Large intestine (tissue), 12 donors: ENCODE data around the gene PGAP1. TPM values are rescaled to one million over a fixed set of nuclear protein-coding genes. Genes with fewer than 3 reads are reported as not detected.

Experiments
- DNase-seq, 2 donors: peaks; one replicate each; pipeline versions ENCODE4 v3.0.0 to v3.0.0-alpha.2; 2013
- H3K27ac ChIP-seq: one replicate; pipeline ENCODE4 v1.5.1; 2013; ENCODE audit warnings: low read length
- H3K27me3 ChIP-seq: 2 replicates; pipeline ENCODE4 v1.6.1; 2013; ENCODE audit warnings: low read length; ENCODE audit not compliant: control insufficient read depth, insufficient read depth
- H3K36me3 ChIP-seq: 2 replicates; pipeline ENCODE4 v1.6.1; 2013; ENCODE audit warnings: low read length; ENCODE audit not compliant: control insufficient read depth, insufficient read depth
- H3K4me1 ChIP-seq: one replicate; pipeline ENCODE4 v1.6.1; 2013; ENCODE audit warnings: low read length; ENCODE audit not compliant: control insufficient read depth, insufficient read depth
- H3K4me3 ChIP-seq: one replicate; pipeline ENCODE4 v1.5.1; 2013; ENCODE audit warnings: low read length
- H3K9me3 ChIP-seq: one replicate; pipeline ENCODE4 v1.6.1; 2013; ENCODE audit warnings: mild to moderate bottlenecking, low read depth, low read length, moderate library complexity; ENCODE audit not compliant: control insufficient read depth
- WGBS: methylation state at CpG from one replicate; pipeline ENCODE4 v1.1.5; 2013; ENCODE audit warnings: low lambda C conversion rate; ENCODE audit not compliant: insufficient coverage; 5-methylcytosine and 5-hydroxymethylcytosine counted together
- long read RNA-seq, 11 donors: transcript quantifications; one replicate each; lab custom pipeline, GENCODE V29; 2026
- polyA plus RNA-seq: library from polyadenylated mRNA; unstranded; fragments of 120-200 nt; gene quantifications from one replicate; pipeline ENCODE4 v1.2.1, GENCODE V29; 2013

The PGAP1 gene, protein sequence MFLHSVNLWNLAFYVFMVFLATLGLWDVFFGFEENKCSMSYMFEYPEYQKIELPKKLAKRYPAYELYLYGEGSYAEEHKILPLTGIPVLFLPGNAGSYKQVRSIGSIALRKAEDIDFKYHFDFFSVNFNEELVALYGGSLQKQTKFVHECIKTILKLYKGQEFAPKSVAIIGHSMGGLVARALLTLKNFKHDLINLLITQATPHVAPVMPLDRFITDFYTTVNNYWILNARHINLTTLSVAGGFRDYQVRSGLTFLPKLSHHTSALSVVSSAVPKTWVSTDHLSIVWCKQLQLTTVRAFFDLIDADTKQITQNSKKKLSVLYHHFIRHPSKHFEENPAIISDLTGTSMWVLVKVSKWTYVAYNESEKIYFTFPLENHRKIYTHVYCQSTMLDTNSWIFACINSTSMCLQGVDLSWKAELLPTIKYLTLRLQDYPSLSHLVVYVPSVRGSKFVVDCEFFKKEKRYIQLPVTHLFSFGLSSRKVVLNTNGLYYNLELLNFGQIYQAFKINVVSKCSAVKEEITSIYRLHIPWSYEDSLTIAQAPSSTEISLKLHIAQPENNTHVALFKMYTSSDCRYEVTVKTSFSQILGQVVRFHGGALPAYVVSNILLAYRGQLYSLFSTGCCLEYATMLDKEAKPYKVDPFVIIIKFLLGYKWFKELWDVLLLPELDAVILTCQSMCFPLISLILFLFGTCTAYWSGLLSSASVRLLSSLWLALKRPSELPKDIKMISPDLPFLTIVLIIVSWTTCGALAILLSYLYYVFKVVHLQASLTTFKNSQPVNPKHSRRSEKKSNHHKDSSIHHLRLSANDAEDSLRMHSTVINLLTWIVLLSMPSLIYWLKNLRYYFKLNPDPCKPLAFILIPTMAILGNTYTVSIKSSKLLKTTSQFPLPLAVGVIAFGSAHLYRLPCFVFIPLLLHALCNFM
- polyA plus RNA-seq: 15.1 TPM
- long read RNA-seq, donor 1, full-length matches to known transcripts: 2 of 2 reads
- long read RNA-seq, donor 1, partial matches to known transcripts: 0 of 2 reads
- long read RNA-seq, donor 1, other reads (novel, unspliced or antisense): 0 of 2 reads
- long read RNA-seq, donor 2, partial matches to known transcripts: 5 of 5 reads
- long read RNA-seq, donor 2, other reads (novel, unspliced or antisense): 0 of 5 reads
- long read RNA-seq, donor 3: 0 reads
- long read RNA-seq, donor 4: 0 reads
- long read RNA-seq, donor 5, full-length matches to known transcripts: 1 of 1 reads
- long read RNA-seq, donor 5, partial matches to known transcripts: 0 of 1 reads
- long read RNA-seq, donor 5, other reads (novel, unspliced or antisense): 0 of 1 reads
- long read RNA-seq, donor 6: 0 reads
- long read RNA-seq, donor 7: 0 reads
- long read RNA-seq, donor 8, full-length matches to known transcripts: 1 of 1 reads
- long read RNA-seq, donor 8, partial matches to known transcripts: 0 of 1 reads
- long read RNA-seq, donor 8, other reads (novel, unspliced or antisense): 0 of 1 reads
- long read RNA-seq, donor 9, full-length matches to known transcripts: 1 of 1 reads
- long read RNA-seq, donor 9, partial matches to known transcripts: 0 of 1 reads
- long read RNA-seq, donor 9, other reads (novel, unspliced or antisense): 0 of 1 reads
- long read RNA-seq, donor 10, full-length matches to known transcripts: 1 of 1 reads
- long read RNA-seq, donor 10, partial matches to known transcripts: 0 of 1 reads
- long read RNA-seq, donor 10, other reads (novel, unspliced or antisense): 0 of 1 reads
- long read RNA-seq, donor 11: 0 reads

DNA sequence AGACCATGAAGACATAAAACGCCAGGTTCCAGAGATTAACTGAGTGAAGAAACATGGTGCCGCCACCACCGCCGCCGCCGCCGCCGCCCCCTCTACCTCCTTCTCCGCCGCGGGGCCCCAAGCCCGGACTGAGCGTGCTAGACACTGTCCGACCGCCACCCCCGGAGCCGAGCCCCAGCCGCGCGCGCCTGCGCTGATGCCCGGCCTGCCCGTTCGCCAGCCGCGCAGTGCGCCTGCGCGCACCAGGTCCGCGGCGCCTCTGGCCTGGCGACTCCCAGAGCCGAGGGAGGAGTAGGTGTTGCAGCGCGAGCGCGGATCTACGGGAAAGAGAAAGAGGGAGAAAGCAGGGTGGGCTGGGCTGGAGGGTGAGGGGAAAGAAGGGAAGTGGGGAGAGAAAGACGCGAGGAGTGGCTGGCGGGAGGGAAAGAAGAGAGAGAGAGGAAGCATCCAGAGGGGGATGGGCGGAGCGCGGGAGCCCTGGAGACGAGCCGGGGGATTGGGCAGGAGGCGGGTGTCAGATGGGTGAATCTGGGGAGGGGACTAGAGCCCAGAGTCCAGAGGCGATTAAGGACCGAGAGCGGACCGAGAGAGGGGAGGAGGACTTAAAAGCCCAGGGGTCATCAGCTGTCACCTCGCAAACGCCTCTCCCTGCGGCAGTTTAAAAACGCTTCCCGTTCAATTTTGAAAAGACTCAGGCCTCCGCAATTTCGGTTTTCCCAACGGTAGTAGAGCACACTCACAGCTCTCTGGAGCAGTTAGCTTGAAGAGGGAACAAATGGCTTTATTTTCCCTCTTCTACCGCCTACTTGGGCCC, at the start of gene PGAP1:
Gene PGAP1, minus strand, starts transcription at position 146 of the 814 bp plus-strand sequence. Its CDS starts 91 bp downstream, at position 55.
- peak within 1 kb of the TSS; percentile 92 for H3K27ac ChIP-seq
- 0% methylated on average over 10 of the region's 62 CpGs for WGBS
- no peaks in the 10 kb centered on the region for H3K4me1 ChIP-seq
- H3K27me3 ChIP-seq: no peaks in the 10 kb centered on the region
- no peaks in the 10 kb centered on the region for H3K9me3 ChIP-seq
- DNase-seq: peak; percentile 94 to 95
- no peaks in the 10 kb centered on the region for H3K36me3 ChIP-seq
- H3K4me3 ChIP-seq: peak within 1 kb of the TSS; percentile 94

DNA sequence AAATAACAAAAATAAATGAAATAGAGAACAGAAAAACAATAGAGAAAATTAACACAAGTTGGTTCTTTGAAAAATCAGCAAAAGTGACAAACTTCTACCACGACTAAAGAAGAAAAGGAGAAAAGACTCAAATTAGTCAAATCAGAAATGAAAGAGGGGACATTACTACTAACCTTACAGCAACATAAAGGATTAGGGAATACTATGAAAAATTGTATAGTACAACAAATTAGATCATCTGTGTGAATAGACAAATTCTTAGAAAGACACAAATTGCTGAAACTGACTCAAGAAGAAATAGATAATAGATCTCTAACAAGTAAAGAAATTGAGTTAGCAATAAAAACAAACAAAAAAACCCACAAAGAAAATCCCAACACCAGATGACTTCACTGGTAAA, 48.5 kb upstream of the PGAP1 start:
- Histone ChIP-seq H3K9me3 (no peaks in the 10 kb centered on the region), H3K27ac (no peak overlapping the region), H3K4me1 (no peaks in the 10 kb centered on the region), H3K27me3 (no peaks in the 10 kb centered on the region), H3K4me3 (no peak overlapping the region), H3K36me3 (no peaks in the 10 kb centered on the region)
- 100% methylated on average over 1 of the region's 1 CpG for WGBS
- no peak for DNase-seq

DNA sequence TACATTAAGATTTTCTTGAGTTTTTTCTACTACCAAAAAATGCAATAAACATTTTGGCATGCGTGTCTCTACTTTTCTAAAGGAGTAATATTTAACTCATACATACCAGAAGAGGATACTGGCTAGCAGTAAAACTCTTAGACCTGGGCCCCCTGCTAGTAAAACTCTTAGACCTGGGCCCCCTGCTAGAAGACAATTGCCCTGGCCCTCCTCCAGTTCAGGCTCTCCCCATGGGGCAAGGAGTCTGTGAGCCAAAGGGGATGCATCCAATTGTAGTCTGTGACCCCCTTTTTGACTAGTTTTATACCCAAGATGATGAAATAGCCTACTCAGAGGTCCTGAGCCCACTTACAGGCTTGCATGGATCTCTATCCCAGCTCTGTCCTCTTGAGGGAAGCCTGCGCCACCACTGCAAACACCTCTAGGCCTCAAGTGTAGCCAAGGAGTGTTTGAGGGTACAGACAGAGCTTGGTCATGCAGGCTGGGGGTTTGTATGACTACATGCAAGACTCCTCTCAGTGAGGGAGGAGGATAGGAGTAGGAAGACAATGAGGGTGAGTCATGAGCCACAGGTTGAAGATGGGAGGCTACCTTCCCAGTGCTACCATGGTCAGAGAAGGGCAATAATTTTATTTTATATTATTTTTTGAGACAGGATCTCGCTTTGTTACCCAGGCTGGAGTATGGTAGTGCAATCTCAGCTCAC, 45.2 kb upstream of the PGAP1 start:
- no peak for DNase-seq
- no CpG with 5 or more reads among the region's 3 CpGs for WGBS
- peaks cover 5% of the 10 kb centered on the region for H3K4me1 ChIP-seq

DNA sequence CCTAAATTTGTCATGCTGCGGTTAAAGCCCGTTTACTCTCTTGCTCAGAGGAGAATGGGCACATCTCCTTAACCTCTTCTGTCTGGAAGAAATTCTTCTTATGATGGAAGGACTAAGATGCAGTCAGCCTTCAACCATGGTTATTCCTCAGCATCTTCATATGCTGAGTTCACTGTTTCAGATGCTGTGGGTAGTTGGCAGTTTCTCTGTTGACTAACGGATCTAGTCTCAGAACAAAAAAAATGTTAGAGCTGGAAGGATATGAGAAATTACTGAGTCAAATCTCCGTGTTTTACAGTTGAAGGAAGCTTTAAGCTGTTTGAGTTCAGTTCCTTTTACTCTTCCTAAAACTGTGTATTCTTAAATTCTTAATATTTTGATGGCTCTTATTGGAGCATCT, 43.6 kb upstream of the PGAP1 start:
- WGBS: 80% methylated on average over 1 of the region's 4 CpGs
- Histone ChIP-seq H3K9me3 (peaks cover 4% of the 10 kb centered on the region), H3K4me3 (no peak overlapping the region), H3K27ac (no peak overlapping the region), H3K27me3 (no peaks in the 10 kb centered on the region), H3K36me3 (no peaks in the 10 kb centered on the region), H3K4me1 (peaks cover 11% of the 10 kb centered on the region)
- DNase-seq: no peak

More for the DNA sequence above, 45.2 kb upstream of the PGAP1 start:
- H3K36me3 ChIP-seq: no peaks in the 10 kb centered on the region
- no peaks in the 10 kb centered on the region for H3K27me3 ChIP-seq
- H3K9me3 ChIP-seq: peaks cover 4% of the 10 kb centered on the region
- no peak overlapping the region for H3K27ac ChIP-seq
- no peak overlapping the region for H3K4me3 ChIP-seq

DNA sequence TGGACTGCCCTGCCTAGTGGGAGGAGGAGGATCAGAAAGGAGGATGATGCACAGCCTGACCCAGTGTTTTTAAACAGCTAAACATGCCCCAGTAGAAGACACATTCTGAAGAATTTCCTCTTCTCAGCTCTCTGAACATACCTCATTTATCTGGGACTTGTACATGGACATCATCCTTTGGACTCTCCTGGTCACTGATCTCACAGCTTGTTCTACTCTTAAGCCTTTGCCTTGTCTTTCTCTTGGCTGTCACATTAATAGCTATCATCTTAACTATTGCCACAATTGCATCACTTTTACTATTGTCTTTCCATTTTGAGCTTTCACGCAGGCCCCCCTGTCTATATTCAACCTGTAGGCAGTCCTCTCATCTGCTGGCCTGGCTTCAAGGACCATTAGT, 42.0 kb upstream of the PGAP1 start:
- H3K27me3 ChIP-seq: no peaks in the 10 kb centered on the region
- peaks cover 4% of the 10 kb centered on the region for H3K9me3 ChIP-seq
- DNase-seq: peak; percentile 49 to 67

DNA sequence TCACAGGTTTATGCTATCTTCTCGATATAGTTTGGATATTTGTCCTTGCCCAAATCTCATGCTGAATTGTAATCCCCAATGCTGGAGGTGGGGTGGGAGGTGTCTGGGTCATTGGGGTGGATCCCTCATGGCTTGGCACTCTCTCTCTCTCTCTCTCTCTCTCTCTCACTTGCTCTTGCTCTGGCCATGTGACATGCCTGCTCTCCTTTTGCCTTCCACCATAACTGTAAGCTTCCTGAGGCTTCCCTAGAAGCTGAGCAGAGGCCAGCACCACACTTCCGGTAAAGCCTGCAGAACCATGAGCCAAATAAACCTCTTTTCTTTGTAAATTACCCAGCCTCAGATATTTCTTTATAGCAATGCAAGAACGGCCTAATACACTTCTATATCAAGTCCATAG, 41.3 kb upstream of the PGAP1 start:
- 100% methylated on average over 1 of the region's 3 CpGs for WGBS
- no peak overlapping the region for H3K27ac ChIP-seq
- H3K4me3 ChIP-seq: no peak overlapping the region
- H3K4me1 ChIP-seq: peaks cover 11% of the 10 kb centered on the region
- peaks cover 4% of the 10 kb centered on the region for H3K9me3 ChIP-seq
- DNase-seq: no peak
- no peaks in the 10 kb centered on the region for H3K36me3 ChIP-seq
- H3K27me3 ChIP-seq: no peaks in the 10 kb centered on the region

More for the DNA sequence above, 42.0 kb upstream of the PGAP1 start:
- H3K4me3 ChIP-seq: no peak overlapping the region
- peak overlapping the region; percentile 39 for H3K27ac ChIP-seq
- no CpG with 5 or more reads among the region's 1 CpG for WGBS
- H3K36me3 ChIP-seq: no peaks in the 10 kb centered on the region
- peaks cover 11% of the 10 kb centered on the region for H3K4me1 ChIP-seq

DNA sequence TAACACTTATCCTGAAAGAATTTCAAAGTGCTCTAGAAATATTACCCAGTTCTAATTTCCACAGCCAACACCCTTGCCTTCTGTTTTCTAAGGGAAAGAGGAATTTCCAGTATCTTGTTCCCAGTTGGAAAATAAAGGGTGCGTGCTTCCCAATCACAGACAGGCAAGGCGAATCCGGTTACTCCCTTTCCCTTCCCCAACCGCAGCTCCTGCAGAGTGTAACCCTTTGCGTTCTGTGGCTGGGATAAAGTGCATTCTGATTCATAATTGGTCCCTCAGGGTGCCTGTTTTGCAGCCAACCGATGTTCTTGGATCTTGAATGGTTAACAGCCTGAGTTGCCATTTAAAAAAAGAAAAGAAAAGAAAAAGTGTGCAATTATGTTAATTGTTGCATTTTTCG, 40.6 kb upstream of the PGAP1 start:
- Histone ChIP-seq H3K4me3 (peak overlapping the region; percentile 1), H3K27me3 (no peaks in the 10 kb centered on the region), H3K27ac (no peak overlapping the region), H3K9me3 (peaks cover 4% of the 10 kb centered on the region), H3K4me1 (peaks cover 11% of the 10 kb centered on the region), H3K36me3 (no peaks in the 10 kb centered on the region)
- 0% methylated on average over 1 of the region's 7 CpGs for WGBS
- no peak for DNase-seq

DNA sequence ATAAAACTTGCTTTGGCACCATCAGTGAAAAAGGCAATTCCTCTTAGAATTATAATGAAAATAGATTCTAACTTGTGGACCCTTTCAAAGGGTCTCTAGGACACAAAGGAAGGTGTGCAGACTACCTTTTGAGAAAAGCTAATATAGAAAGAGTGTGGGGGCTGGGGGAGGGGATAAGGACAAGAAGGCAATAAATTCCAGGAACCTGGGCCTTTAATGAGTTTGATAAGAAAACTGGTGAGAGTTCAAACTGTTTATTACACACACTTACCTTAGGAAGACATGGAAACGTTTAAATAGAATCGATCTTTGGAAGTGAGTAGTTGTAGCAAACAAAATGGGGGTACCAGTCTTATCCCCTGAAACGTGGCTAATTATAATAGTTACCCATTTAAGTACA, 39.6 kb upstream of the PGAP1 start:
- Histone ChIP-seq H3K27ac (peak overlapping the region; percentile 36), H3K27me3 (no peaks in the 10 kb centered on the region), H3K4me1 (peaks cover 11% of the 10 kb centered on the region), H3K36me3 (no peaks in the 10 kb centered on the region), H3K9me3 (peaks cover 4% of the 10 kb centered on the region), H3K4me3 (no peak overlapping the region)
- DNase-seq: peak; percentile 29 to 63
- WGBS: 15% methylated on average over 3 of the region's 3 CpGs
